Mucosa of stomach (tissue), 1 donor: ENCODE measurements around the gene RASSF3.

ENCODE experiments used
- H3K27me3 ChIP-seq: one replicate; pipeline ENCODE4 v1.7.0; 2013; ENCODE audit warnings: mild to moderate bottlenecking, low read length; ENCODE audit not compliant: control insufficient read depth, insufficient read depth
- H3K36me3 ChIP-seq: one replicate; pipeline ENCODE4 v1.7.0; 2013; ENCODE audit warnings: low read length; ENCODE audit not compliant: control insufficient read depth, insufficient read depth
- H3K4me1 ChIP-seq: one replicate; pipeline ENCODE4 v1.7.0; 2013; ENCODE audit warnings: mild to moderate bottlenecking, low read length; ENCODE audit not compliant: control insufficient read depth, insufficient read depth
- H3K4me3 ChIP-seq: one replicate; pipeline ENCODE4 v1.7.0; 2013; ENCODE audit warnings: low read length
- H3K9ac ChIP-seq: one replicate; pipeline ENCODE4 v1.7.0; 2013; ENCODE audit warnings: mild to moderate bottlenecking, low read length, moderate library complexity
- H3K9me3 ChIP-seq: one replicate; pipeline ENCODE4 v1.7.0; 2013; ENCODE audit warnings: mild to moderate bottlenecking, low read length, moderate library complexity; ENCODE audit not compliant: control insufficient read depth
- donor health status: Pancreatic carcinoma.

The RASSF3 gene

GRCh38 chr12:64666054-64666914 lies 56.0 kb downstream of the RASSF3 start:
- peaks cover 56% of the 10 kb centered on the region for H3K4me1 ChIP-seq
- H3K4me3 ChIP-seq = no peak overlapping the region
- H3K27me3 ChIP-seq = no peaks in the 10 kb centered on the region
- no peaks in the 10 kb centered on the region for H3K9me3 ChIP-seq
- no peak overlapping the region for H3K9ac ChIP-seq
- no peaks in the 10 kb centered on the region for H3K36me3 ChIP-seq

- Histone ChIP-seq H3K4me1 (peaks cover 71% of the 10 kb centered on the region), H3K36me3 (no peaks in the 10 kb centered on the region), H3K9me3 (no peaks in the 10 kb centered on the region), H3K27me3 (no peaks in the 10 kb centered on the region), H3K9ac (no peak overlapping the region), H3K4me3 (no peak overlapping the region)
Measured at GRCh38 chr12:64667793-64668192, 57.5 kb downstream of the RASSF3 start.

GRCh38 chr12:64669270-64669842 lies 59.1 kb downstream of the RASSF3 start:
- Histone ChIP-seq H3K36me3 (no peaks in the 10 kb centered on the region), H3K4me1 (peaks cover 86% of the 10 kb centered on the region), H3K9me3 (no peaks in the 10 kb centered on the region), H3K27me3 (no peaks in the 10 kb centered on the region), H3K4me3 (no peak overlapping the region), H3K9ac (peak overlapping the region; percentile 23)

GRCh38 chr12:64670019-64670418 lies 59.7 kb downstream of the RASSF3 start:
- Histone ChIP-seq H3K4me1 (peaks cover 86% of the 10 kb centered on the region), H3K4me3 (no peak overlapping the region), H3K9ac (no peak overlapping the region), H3K36me3 (no peaks in the 10 kb centered on the region), H3K9me3 (no peaks in the 10 kb centered on the region), H3K27me3 (no peaks in the 10 kb centered on the region)

- H3K4me3 ChIP-seq = no peak overlapping the region
Measured at GRCh38 chr12:64670919-64671639, 60.8 kb downstream of the RASSF3 start.

GRCh38 chr12:64671681-64672080 lies 61.4 kb downstream of the RASSF3 start:
- H3K4me3 ChIP-seq = no peak overlapping the region
- H3K27me3 ChIP-seq = no peaks in the 10 kb centered on the region
- H3K4me1 ChIP-seq = peaks cover 80% of the 10 kb centered on the region

More at GRCh38 chr12:64670919-64671639, 60.8 kb downstream of the RASSF3 start:
- Histone ChIP-seq H3K4me1 (peaks cover 86% of the 10 kb centered on the region), H3K9me3 (no peaks in the 10 kb centered on the region), H3K9ac (peak overlapping the region; percentile 41), H3K27me3 (no peaks in the 10 kb centered on the region), H3K36me3 (no peaks in the 10 kb centered on the region)

GRCh38 chr12:64672925-64673409 lies 62.7 kb downstream of the RASSF3 start:
- Histone ChIP-seq H3K4me3 (no peak overlapping the region), H3K9me3 (no peaks in the 10 kb centered on the region), H3K36me3 (no peaks in the 10 kb centered on the region), H3K9ac (peak overlapping the region; percentile 35), H3K4me1 (peaks cover 68% of the 10 kb centered on the region), H3K27me3 (no peaks in the 10 kb centered on the region)

More at GRCh38 chr12:64671681-64672080, 61.4 kb downstream of the RASSF3 start:
- Histone ChIP-seq H3K9me3 (no peaks in the 10 kb centered on the region), H3K9ac (no peak overlapping the region), H3K36me3 (no peaks in the 10 kb centered on the region)

- Histone ChIP-seq H3K4me1 (peaks cover 71% of the 10 kb centered on the region), H3K36me3 (no peaks in the 10 kb centered on the region), H3K4me3 (no peak overlapping the region), H3K27me3 (no peaks in the 10 kb centered on the region), H3K9me3 (no peaks in the 10 kb centered on the region), H3K9ac (peak overlapping the region; percentile 4)
Measured at GRCh38 chr12:64673490-64674169, 63.3 kb downstream of the RASSF3 start.

- Histone ChIP-seq H3K9ac (no peak overlapping the region), H3K4me3 (no peak overlapping the region), H3K27me3 (no peaks in the 10 kb centered on the region), H3K9me3 (no peaks in the 10 kb centered on the region), H3K36me3 (no peaks in the 10 kb centered on the region), H3K4me1 (peaks cover 74% of the 10 kb centered on the region)
Measured at GRCh38 chr12:64674367-64674922, 64.2 kb downstream of the RASSF3 start.

- Histone ChIP-seq H3K9me3 (no peaks in the 10 kb centered on the region), H3K9ac (no peak overlapping the region), H3K4me1 (peaks cover 73% of the 10 kb centered on the region), H3K4me3 (no peak overlapping the region), H3K36me3 (no peaks in the 10 kb centered on the region), H3K27me3 (no peaks in the 10 kb centered on the region)
Measured at GRCh38 chr12:64675795-64676194, 65.5 kb downstream of the RASSF3 start.

- peaks cover 67% of the 10 kb centered on the region for H3K4me1 ChIP-seq
Measured at GRCh38 chr12:64678248-64678647, 68.0 kb downstream of the RASSF3 start.

More at GRCh38 chr12:64678248-64678647, 68.0 kb downstream of the RASSF3 start:
- Histone ChIP-seq H3K9ac (no peak overlapping the region), H3K9me3 (no peaks in the 10 kb centered on the region), H3K4me3 (no peak overlapping the region), H3K27me3 (no peaks in the 10 kb centered on the region), H3K36me3 (no peaks in the 10 kb centered on the region)
